Heart left ventricle (tissue), 13 donors: ENCODE measurements around the gene ANKRD63.

Source experiments
- CTCF ChIP-seq, 12 donors: fragments of 200-600 bp; sonication (generic) in 4 of 12; IDR thresholded peaks; one replicate each; pipeline versions ENCODE4 v1.5.0 to v1.8.0; 2018 to 2022; ENCODE audit warnings: antibody characterized with exemption in 12 of 12, mild to moderate bottlenecking in 5 of 12
- POLR2A ChIP-seq, 2 donors: fragments of 450-650 bp; IDR thresholded peaks; one replicate each; pipeline ENCODE4 v1.6.1; 2017; ENCODE audit warnings: antibody characterized with exemption in 2 of 2, mild to moderate bottlenecking in 2 of 2, moderate library complexity in 2 of 2
- donor health status: ischemic (EF 13 %, LVEDD 7.1; RV severe dilation, severe dysfunction).
- donor health status: DM: no; HTN: yes; CAD: no.
- donor health status: DM: no; HTN: no; CAD: no.
- donor health status: ischemic (EF 25% LVEDD 6.9; RV normal size, moderate dysfunction).
- donor health status: ischemic (EF 25% LVEDD 5.7; RV mildly dilated, moderate dysfunction).
- donor health status: ischemic (EF 35%, LVEDD 5.7; RV mildly dilated, moderate dysfunction).
- donor health status: nonischemic (EF 11% LVEDD 7.7; RV severe dilation, severe dysfunction).
- donor health status: DM: yes; HTN: yes; CAD: no.
- donor health status: PGD.
- donor health status: ischemic (EF 29% LVEDD 5.4; RV normal size, mild dysfunction).
- donor health status: nonischemic (EF 23%, LVEDD 6.1; RV moderate dilation, normal function).

- TF ChIP-seq CTCF (IDR thresholded peaks at IDR 0.05) (no peak), POLR2A (IDR thresholded peaks at IDR 0.05) (no peak)
Measured at GRCh38 chr15:40242601-40243000, 40.3 kb downstream of the ANKRD63 start.
